HFF-Myc (cell line): ENCODE results near the gene BTAF1.
"Not testable (repeated sequence)": the region's sequence is repeated elsewhere in the genome, so short reads cannot be mapped to it uniquely, and the experiment has no call there.

Experiments used
- DNase-seq: peaks from one replicate; pipeline ENCODE4 v3.0.0-alpha.2; 2011; ENCODE audit warnings: low read depth; ENCODE audit errors: extremely low read depth
- H3K4me3 ChIP-seq: replicated peaks from 2 replicates; pipeline ENCODE4 v1.5.1; 2011; ENCODE audit warnings: low read depth, mild to moderate bottlenecking, control low read depth, low read length
- CTCF ChIP-seq: IDR thresholded peaks from 2 replicates; pipeline ENCODE4 v1.5.1; 2012; ENCODE audit warnings: mild to moderate bottlenecking, low read depth, low read length, control low read depth; ENCODE audit errors: missing control alignments

Gene BTAF1

DNA sequence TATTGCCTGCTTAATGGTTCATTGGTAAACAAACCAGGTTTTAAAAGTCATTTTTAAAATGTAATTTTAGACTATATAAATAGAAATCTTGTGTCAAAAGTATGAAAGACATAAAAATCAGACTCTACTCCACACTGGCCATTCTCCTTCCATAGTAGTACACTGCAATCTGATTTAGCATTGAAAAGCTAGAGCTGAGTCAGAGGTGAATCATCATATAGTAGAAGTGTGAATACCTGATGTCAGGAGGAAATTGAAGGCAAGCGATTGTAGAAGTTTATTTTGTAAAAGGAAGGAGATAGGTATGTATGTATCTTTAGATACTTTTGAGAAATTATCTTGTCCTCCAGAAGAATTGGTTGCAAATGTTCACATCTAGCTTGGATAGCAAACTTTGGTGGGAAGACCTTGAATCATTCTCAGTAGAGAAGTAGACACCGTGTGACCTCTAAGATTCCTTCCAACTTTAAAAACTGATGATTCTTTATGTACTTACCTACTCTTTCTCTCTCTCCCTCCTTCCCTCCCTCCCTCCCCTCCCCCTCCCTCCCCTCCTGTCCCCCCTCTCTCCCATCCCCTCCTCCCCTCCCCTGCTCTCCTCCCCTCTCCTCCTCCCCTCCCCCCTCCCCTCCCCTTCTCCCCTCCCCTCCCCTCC, 88.1 kb downstream of the BTAF1 start:
- DNase-seq = peak; percentile 26
- H3K4me3 ChIP-seq = no peak overlapping the region
- TF ChIP-seq CTCF = no peak

DNA sequence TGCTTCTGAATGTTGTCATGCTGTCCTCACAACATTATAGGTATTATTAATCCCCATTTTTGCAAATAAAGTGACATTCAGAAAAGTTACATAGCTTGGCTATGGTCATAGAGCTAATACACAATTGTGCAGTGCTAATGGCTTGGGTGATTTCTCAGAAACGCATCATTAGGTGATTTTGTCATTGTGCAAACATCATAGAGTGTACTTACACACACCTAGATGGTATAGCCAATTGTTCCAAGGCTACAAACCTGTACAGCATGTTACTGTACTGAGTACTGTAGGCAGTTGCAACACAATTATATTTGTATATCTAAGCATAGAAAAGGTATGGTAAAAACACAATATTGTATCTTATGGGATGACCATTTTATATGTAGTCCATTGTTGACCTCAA, 91.0 kb downstream of the BTAF1 start:
- H3K4me3 ChIP-seq = no peak overlapping the region
- no peak for TF ChIP-seq CTCF
- no peak for DNase-seq

- H3K4me3 ChIP-seq = no peak overlapping the region
- no peak for DNase-seq
- no peak for TF ChIP-seq CTCF
These were observed 101.1 kb downstream of the BTAF1 start for GRCh38 chr10:92024700-92025099.

- DNase-seq = peak; percentile 3
- H3K4me3 ChIP-seq = not testable (repeated sequence)
These were observed 101.8 kb downstream of the BTAF1 start for GRCh38 chr10:92025340-92025739.

DNA sequence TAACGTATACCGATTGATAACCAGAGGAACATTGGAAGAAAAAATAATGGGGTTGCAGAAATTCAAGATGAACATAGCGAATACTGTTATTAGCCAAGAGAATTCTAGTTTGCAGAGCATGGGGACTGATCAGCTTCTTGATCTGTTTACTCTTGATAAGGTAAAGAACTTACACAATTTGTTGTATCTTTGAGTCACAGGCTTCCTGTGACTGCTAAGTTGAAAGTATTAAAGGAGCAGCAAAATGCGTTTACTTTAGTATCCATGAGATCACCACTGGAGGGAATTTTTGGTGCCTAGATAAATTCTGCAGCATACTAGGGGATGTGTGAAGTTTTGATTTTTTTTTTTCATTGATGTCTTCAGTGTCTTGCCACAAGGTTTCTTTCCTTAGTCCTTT, 103.6 kb downstream of the BTAF1 start:
- no peak for TF ChIP-seq CTCF
- no peak for DNase-seq
- no peak overlapping the region for H3K4me3 ChIP-seq

- no peak for TF ChIP-seq CTCF
- H3K4me3 ChIP-seq = no peak overlapping the region
- no peak for DNase-seq
These were observed 108.0 kb downstream of the BTAF1 start for GRCh38 chr10:92031580-92031979.

DNA sequence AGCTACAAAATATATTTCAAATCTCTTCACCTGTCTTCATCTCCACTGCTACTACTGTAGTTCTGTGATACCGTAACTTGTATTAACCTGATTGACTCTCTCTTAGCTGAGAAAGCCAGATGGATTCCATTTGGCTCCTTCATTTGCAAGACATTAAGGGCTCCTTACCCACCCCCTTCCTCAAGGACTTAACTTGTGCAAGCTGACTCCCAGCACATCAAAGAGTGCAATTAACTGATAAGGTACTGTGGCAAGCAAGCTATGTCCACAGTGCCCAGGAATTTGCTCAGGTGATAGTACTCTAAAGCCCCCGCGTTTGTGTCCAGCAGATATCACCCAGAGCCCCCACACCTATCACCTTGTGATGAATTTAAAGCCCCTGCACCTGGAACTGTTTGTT, 109.5 kb downstream of the BTAF1 start:
- DNase-seq, H3K4me3 ChIP-seq: not testable (repeated sequence)

GRCh38 chr10:92038949-92039348, 115.4 kb downstream of the BTAF1 start:
- TF ChIP-seq CTCF = no peak
- no peak overlapping the region for H3K4me3 ChIP-seq
- DNase-seq = no peak
